Measurements from ENCODE around the gene RGS14. TPM values are rescaled to one million over a fixed set of nuclear protein-coding genes. Genes with fewer than 3 reads are reported as not detected.

Gene RGS14
- total RNA-seq, 1 experiment from 2014 or later = 0.23 TPM

GRCh38 chr5:177378884-177379883 is 21.5 kb downstream of the RGS14 start:
- DNase-seq (ENCODE audit: low read depth) = peak; percentile 42

GRCh38 chr5:177380805-177381126 is 23.0 kb downstream of the RGS14 start:
- no peak for DNase-seq (ENCODE audit: low read depth)

- DNase-seq (ENCODE audit: low read depth) = no peak
Measured at GRCh38 chr5:177382423-177383029, 24.8 kb downstream of the RGS14 start.

GRCh38 chr5:177383181-177383580 is 25.5 kb downstream of the RGS14 start:
- DNase-seq (ENCODE audit: low read depth) = no peak

GRCh38 chr5:177384134-177384533 is 26.4 kb downstream of the RGS14 start, which contains the start of gene SLC34A1:
Gene SLC34A1, plus strand, starts transcription at chr5:177384434. Its CDS starts 1,308 bp downstream, at chr5:177385742.
- DNase-seq (ENCODE audit: low read depth) = no peak

- no peak for DNase-seq (ENCODE audit: low read depth)
Measured at GRCh38 chr5:177385720-177386119, 28.0 kb downstream of the RGS14 start.

GRCh38 chr5:177386542-177386941 is 28.8 kb downstream of the RGS14 start:
- no peak for DNase-seq (ENCODE audit: low read depth)

- DNase-seq (ENCODE audit: low read depth) = no peak
Measured at GRCh38 chr5:177387405-177387804, 29.7 kb downstream of the RGS14 start.

GRCh38 chr5:177388521-177389052 is 30.9 kb downstream of the RGS14 start:
- DNase-seq (ENCODE audit: low read depth) = no peak

GRCh38 chr5:177389241-177390169 is 31.8 kb downstream of the RGS14 start:
- DNase-seq (ENCODE audit: low read depth) = peak; percentile 80

- DNase-seq (ENCODE audit: low read depth) = peak; percentile 76
Measured at GRCh38 chr5:177390363-177391300, 32.9 kb downstream of the RGS14 start.

- DNase-seq (ENCODE audit: low read depth) = no peak
Measured at GRCh38 chr5:177392765-177393164, 35.0 kb downstream of the RGS14 start.

- DNase-seq (ENCODE audit: low read depth) = no peak
Measured at GRCh38 chr5:177393206-177393765, 35.6 kb downstream of the RGS14 start.

GRCh38 chr5:177393990-177394389 is 36.3 kb downstream of the RGS14 start:
- DNase-seq (ENCODE audit: low read depth) = no peak

- no peak for DNase-seq (ENCODE audit: low read depth)
Measured at GRCh38 chr5:177396078-177396477, 38.4 kb downstream of the RGS14 start.

GRCh38 chr5:177396807-177397206 is 39.1 kb downstream of the RGS14 start:
- no peak for DNase-seq (ENCODE audit: low read depth)

- no peak for DNase-seq (ENCODE audit: low read depth)
Measured at GRCh38 chr5:177397875-177398390, 40.2 kb downstream of the RGS14 start.

GRCh38 chr5:177399997-177400868 is 42.5 kb downstream of the RGS14 start, which contains the start of gene PFN3:
Gene PFN3, minus strand, starts transcription at chr5:177400661. Its CDS starts 85 bp downstream, at chr5:177400576.
- no peak for DNase-seq (ENCODE audit: low read depth)
